D721Med (cell line): ENCODE results near the gene ORMDL2.

ENCODE experiments used
- DNase-seq: peaks from one replicate; pipeline ENCODE4 v3.0.0; 2011; ENCODE audit warnings: low spot score; ENCODE audit not compliant: insufficient read length
- FAIRE-seq: peaks from 2 replicates; lab custom pipeline; 2011; peaks lifted over from hg19 to GRCh38; lab: Jason Lieb, UNC
- CTCF ChIP-seq: IDR thresholded peaks from 2 replicates; pipeline ENCODE4 v1.5.1; 2012; ENCODE audit warnings: mild to moderate bottlenecking, control low read depth; ENCODE audit not compliant: insufficient read depth; ENCODE audit errors: missing control alignments

ORMDL2 gene

GRCh38 chr12:55815473-55815872, 2.4 kb upstream of the ORMDL2 start:
- no peak for DNase-seq
- no peak for TF ChIP-seq CTCF
- FAIRE-seq = no peak

GRCh38 chr12:55816881-55817344, 928 bp upstream of the ORMDL2 start:
- no peak for FAIRE-seq
- no peak for TF ChIP-seq CTCF
- no peak for DNase-seq

GRCh38 chr12:55818140-55818728, 393 bp downstream of the ORMDL2 start:
- DNase-seq (no peak), FAIRE-seq (no peak)
- TF ChIP-seq CTCF = no peak

GRCh38 chr12:55818886-55819285, 1.0 kb downstream of the ORMDL2 start:
- TF ChIP-seq CTCF = no peak
- DNase-seq (no peak), FAIRE-seq (no peak)

GRCh38 chr12:55820679-55821078, 2.8 kb downstream of the ORMDL2 start:
- peak; percentile 37 for TF ChIP-seq CTCF
- no peak for FAIRE-seq
- DNase-seq = no peak

GRCh38 chr12:55822228-55822627, 4.4 kb downstream of the ORMDL2 start:
- peak; percentile 33 for TF ChIP-seq CTCF
- no peak for DNase-seq
- no peak for FAIRE-seq

- no peak for TF ChIP-seq CTCF
- DNase-seq (no peak), FAIRE-seq (no peak)
Measured at GRCh38 chr12:55823419-55823818, 5.6 kb downstream of the ORMDL2 start.
